HepG2 (cell line): ENCODE data around the gene IER2. TPM values are rescaled to one million over a fixed set of nuclear protein-coding genes. Genes with fewer than 3 reads are reported as not detected.
A peak's percentile ranks its signal among the peaks of the same experiment; 100 is the strongest.

Experiments used
- CBX5 ChIP-seq: sonication (generic); formaldehyde crosslinking; IDR thresholded peaks from 2 replicates; pipeline ENCODE4 v1.4.0; 2020; ENCODE audit warnings: missing genetic modification reagents, borderline replicate concordance
- EHMT2 ChIP-seq: fragments of 200-600 bp; sonication (generic); IDR thresholded peaks from 2 replicates; pipeline ENCODE4 v1.7.0; 2017; ENCODE audit warnings: antibody characterized with exemption, low read depth, low read length, borderline replicate concordance
- GABPB1 ChIP-seq: IDR thresholded peaks from 2 replicates; pipeline ENCODE4 v1.6.1; 2016; ENCODE audit warnings: mild to moderate bottlenecking, missing genetic modification reagents, moderate library complexity, missing compliant biosample characterization
- JUNB ChIP-seq: sonication (generic); formaldehyde crosslinking; IDR thresholded peaks from 2 replicates; pipeline ENCODE4 v1.8.0; 2022; ENCODE audit warnings: missing genetic modification reagents, mild to moderate bottlenecking, borderline replicate concordance
- KDM5A ChIP-seq: fragments of 200-600 bp; sonication (generic); IDR thresholded peaks from 2 replicates; pipeline ENCODE4 v1.7.0; 2018; ENCODE audit warnings: antibody characterized with exemption, mild to moderate bottlenecking, low read length, borderline replicate concordance
- KLF15 ChIP-seq: sonication (generic); formaldehyde crosslinking; IDR thresholded peaks from 2 replicates; pipeline ENCODE4 v1.8.1; 2023; ENCODE audit warnings: borderline replicate concordance, mild to moderate bottlenecking, inconsistent platforms, missing genetic modification reagents, mixed read lengths
- NR2C2 ChIP-seq: sonication (generic); formaldehyde crosslinking; IDR thresholded peaks from 2 replicates; pipeline ENCODE4 v1.4.0; 2020; ENCODE audit warnings: missing genetic modification reagents, mild to moderate bottlenecking, moderate library complexity, borderline replicate concordance
- RBFOX2 ChIP-seq: fragments of 200-400 bp; formaldehyde crosslinking; IDR thresholded peaks from 2 replicates; pipeline ENCODE4 v1.6.1; 2017; ENCODE audit warnings: low read depth, mild to moderate bottlenecking, low read length
- SAFB2 ChIP-seq: sonication (generic); formaldehyde crosslinking; IDR thresholded peaks from 2 replicates; pipeline ENCODE4 v1.5.1; 2020; ENCODE audit warnings: missing genetic modification reagents, low read depth, mild to moderate bottlenecking, borderline replicate concordance
- SOX13 ChIP-seq, 3 experiments: fragments of 450-650 bp in 1 of 3; sonication (generic) in 1 of 3; formaldehyde crosslinking in 1 of 3; IDR thresholded peaks in 2 of 3; conservative IDR thresholded peaks in 1 of 3; 2 replicates each; pipeline versions ENCODE4 v1.5.0 to v1.6.1; 2016 to 2020; ENCODE audit warnings: antibody characterized with exemption in 1 of 3, mild to moderate bottlenecking in 1 of 3, missing compliant biosample characterization in 1 of 3, missing genetic modification reagents in 1 of 3, moderate library complexity in 1 of 3
- TCF12 ChIP-seq, 2 experiments: fragments of 450-650 bp in 1 of 2; sonication (generic) in 1 of 2; formaldehyde crosslinking in 1 of 2; IDR thresholded peaks; 2 replicates each; pipeline versions ENCODE4 v1.6.1 to v1.8.0; 2017 to 2022; ENCODE audit warnings: antibody characterized with exemption in 1 of 2, mild to moderate bottlenecking in 1 of 2, missing genetic modification reagents in 1 of 2, moderate library complexity in 1 of 2
- ZBTB34 ChIP-seq: sonication (generic); formaldehyde crosslinking; IDR thresholded peaks from 2 replicates; pipeline ENCODE4 v1.8.0; 2022; ENCODE audit warnings: mild to moderate bottlenecking, missing genetic modification reagents
- ZMAT5 ChIP-seq: sonication (generic); formaldehyde crosslinking; IDR thresholded peaks from 2 replicates; pipeline ENCODE4 v1.5.0; 2020; ENCODE audit warnings: mild to moderate bottlenecking, low read depth, missing genetic modification reagents, borderline replicate concordance
- ZNF230 ChIP-seq: sonication (generic); formaldehyde crosslinking; IDR thresholded peaks from 2 replicates; pipeline ENCODE4 v1.4.0; 2020; ENCODE audit warnings: mild to moderate bottlenecking, missing genetic modification reagents
- ZNF350 ChIP-seq: sonication (generic); formaldehyde crosslinking; IDR thresholded peaks from 2 replicates; pipeline ENCODE4 v1.4.0; 2020; ENCODE audit warnings: mild to moderate bottlenecking, low read depth, missing genetic modification reagents, borderline replicate concordance
- ZNF354B ChIP-seq: sonication (generic); formaldehyde crosslinking; IDR thresholded peaks from 2 replicates; pipeline ENCODE4 v1.8.0; 2022; ENCODE audit warnings: mild to moderate bottlenecking, missing genetic modification reagents
- ZNF414 ChIP-seq: sonication (generic); formaldehyde crosslinking; IDR thresholded peaks from 2 replicates; pipeline ENCODE4 v1.5.0; 2020; ENCODE audit warnings: missing genetic modification reagents
- ZNF598 ChIP-seq: sonication (generic); formaldehyde crosslinking; IDR thresholded peaks from 2 replicates; pipeline ENCODE4 v1.5.1; 2020; ENCODE audit warnings: mild to moderate bottlenecking, missing genetic modification reagents, borderline replicate concordance
- ZNF883 ChIP-seq: sonication (generic); formaldehyde crosslinking; IDR thresholded peaks from 2 replicates; pipeline ENCODE4 v1.5.1; 2020; ENCODE audit warnings: mild to moderate bottlenecking, missing genetic modification reagents; ENCODE audit errors: not compliant biosample characterization
- polyA plus RNA-seq, 8 experiments: library from polyadenylated mRNA; depleted of rRNA in 3 of 8; stranded (reverse) in 7 of 8; unstranded in 1 of 8; fragments of >200 nt; fragmentation: Illumina TruSeq in 4 of 8; extraction: Trizol in 4 of 8; gene quantifications; 2 replicates each; pipeline versions ENCODE4 v1.2.1 to v1.2.3, GENCODE V29; 2011 to 2016; ENCODE audit warnings: low read depth in 4 of 8, missing spikeins in 1 of 8, mixed read lengths in 1 of 8; ENCODE audit not compliant: insufficient read depth in 1 of 8
- total RNA-seq, 5 experiments: library from RNA; depleted of rRNA; stranded (reverse); fragments of >200 nt; fragmentation: Illumina TruSeq; extraction: Trizol; gene quantifications; 2 replicates each; pipeline ENCODE4 v1.2.3, GENCODE V29; 2016; ENCODE audit warnings: low read depth in 1 of 5
- TF ChIP-seq, protein P1 (sequence below): sonication (generic); formaldehyde crosslinking; IDR thresholded peaks from 2 replicates; pipeline ENCODE4 v1.9.0; 2021; ENCODE audit warnings: missing genetic modification reagents, borderline replicate concordance
- TF ChIP-seq, protein P2 (sequence below): sonication (generic); formaldehyde crosslinking; IDR thresholded peaks from 2 replicates; pipeline ENCODE4 v1.5.1; 2020; ENCODE audit warnings: mild to moderate bottlenecking, moderate library complexity, missing genetic modification reagents

IER2 gene
- total and polyA plus RNA-seq, 2 of the 13 experiments (the other 11 are each of a cell fraction or from before 2014, with no cell fraction given) = 10.1 to 14.3 TPM

GRCh38 chr19:13154241-13154778, 4.1 kb downstream of the IER2 start (continued):
- TF ChIP-seq, protein P1, sequence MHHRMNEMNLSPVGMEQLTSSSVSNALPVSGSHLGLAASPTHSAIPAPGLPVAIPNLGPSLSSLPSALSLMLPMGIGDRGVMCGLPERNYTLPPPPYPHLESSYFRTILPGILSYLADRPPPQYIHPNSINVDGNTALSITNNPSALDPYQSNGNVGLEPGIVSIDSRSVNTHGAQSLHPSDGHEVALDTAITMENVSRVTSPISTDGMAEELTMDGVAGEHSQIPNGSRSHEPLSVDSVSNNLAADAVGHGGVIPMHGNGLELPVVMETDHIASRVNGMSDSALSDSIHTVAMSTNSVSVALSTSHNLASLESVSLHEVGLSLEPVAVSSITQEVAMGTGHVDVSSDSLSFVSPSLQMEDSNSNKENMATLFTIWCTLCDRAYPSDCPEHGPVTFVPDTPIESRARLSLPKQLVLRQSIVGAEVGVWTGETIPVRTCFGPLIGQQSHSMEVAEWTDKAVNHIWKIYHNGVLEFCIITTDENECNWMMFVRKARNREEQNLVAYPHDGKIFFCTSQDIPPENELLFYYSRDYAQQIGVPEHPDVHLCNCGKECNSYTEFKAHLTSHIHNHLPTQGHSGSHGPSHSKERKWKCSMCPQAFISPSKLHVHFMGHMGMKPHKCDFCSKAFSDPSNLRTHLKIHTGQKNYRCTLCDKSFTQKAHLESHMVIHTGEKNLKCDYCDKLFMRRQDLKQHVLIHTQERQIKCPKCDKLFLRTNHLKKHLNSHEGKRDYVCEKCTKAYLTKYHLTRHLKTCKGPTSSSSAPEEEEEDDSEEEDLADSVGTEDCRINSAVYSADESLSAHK (CRISPR knock-in tag) = no peak
- TF ChIP-seq ZNF354B (CRISPR knock-in tag) (0 out of 2 replicates have a peak, but pooled peaks have one; percentile 44), SOX13 (IDR thresholded peaks at IDR 0.05) (no peak), SOX13 (CRISPR knock-in tag; conservative IDR thresholded peaks at IDR 0.05 in 1 of 2, IDR thresholded peaks at IDR 0.05 in 1 of 2) (no peak; a peak in 1 of 4 replicates), ZNF350 (peak; percentile 29; the same call in 1 of the 2 replicates), KDM5A (peak; percentile 9; the same call in 1 of the 2 replicates), ZBTB34 (CRISPR knock-in tag) (no peak), EHMT2 (no peak), KLF15 (CRISPR knock-in tag) (no peak), ZNF598 (CRISPR knock-in tag) (no peak), CBX5 (CRISPR knock-in tag) (peak; percentile 66; the same call in 1 of the 2 replicates), ZNF230 (CRISPR knock-in tag) (no peak), RBFOX2 (no peak), NR2C2 (CRISPR knock-in tag) (no peak), JUNB (CRISPR knock-in tag) (no peak), TCF12 (IDR thresholded peaks at IDR 0.05) (no peak), TCF12 (CRISPR knock-in tag; IDR thresholded peaks at IDR 0.05) (no peak), GABPB1 (CRISPR knock-in tag) (peak; percentile 79), SAFB2 (no peak), ZNF414 (no peak), ZMAT5 (CRISPR knock-in tag) (no peak), ZNF883 (CRISPR knock-in tag) (no peak)
- TF ChIP-seq, protein P2, sequence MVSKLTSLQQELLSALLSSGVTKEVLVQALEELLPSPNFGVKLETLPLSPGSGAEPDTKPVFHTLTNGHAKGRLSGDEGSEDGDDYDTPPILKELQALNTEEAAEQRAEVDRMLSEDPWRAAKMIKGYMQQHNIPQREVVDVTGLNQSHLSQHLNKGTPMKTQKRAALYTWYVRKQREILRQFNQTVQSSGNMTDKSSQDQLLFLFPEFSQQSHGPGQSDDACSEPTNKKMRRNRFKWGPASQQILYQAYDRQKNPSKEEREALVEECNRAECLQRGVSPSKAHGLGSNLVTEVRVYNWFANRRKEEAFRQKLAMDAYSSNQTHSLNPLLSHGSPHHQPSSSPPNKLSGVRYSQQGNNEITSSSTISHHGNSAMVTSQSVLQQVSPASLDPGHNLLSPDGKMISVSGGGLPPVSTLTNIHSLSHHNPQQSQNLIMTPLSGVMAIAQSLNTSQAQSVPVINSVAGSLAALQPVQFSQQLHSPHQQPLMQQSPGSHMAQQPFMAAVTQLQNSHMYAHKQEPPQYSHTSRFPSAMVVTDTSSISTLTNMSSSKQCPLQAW (CRISPR knock-in tag) = no peak; the same call in 1 of the 2 replicates
